Cardiac septum (tissue), 1 donor: Measurements from ENCODE around the gene OOEP. TPM values are rescaled to one million over a fixed set of nuclear protein-coding genes. Genes with fewer than 3 reads are reported as not detected.

ENCODE experiments used
- DNase-seq: peaks from one replicate; pipeline ENCODE4 v3.0.0-alpha.2; 2020; ENCODE audit warnings: low spot score
- intact Hi-C: fragments of 100-400 bp; cut with DNase I; formaldehyde crosslinking; loops from one replicate; pipeline ENCODE4 v1.14.0; 2022
- total RNA-seq: library from RNA; stranded (reverse); fragmentation: NEBNext Ultra II Directional; extraction: Animal tissue kit (Norgen Biotek cat#: 25700); gene quantifications from one replicate; pipeline ENCODE4 v1.2.1, GENCODE V29; 2021
- donor health status: DM: no; HTN: no; CAD: no.

The OOEP gene
- total RNA-seq, 1 donor from 2014 or later, result not detected

DNA sequence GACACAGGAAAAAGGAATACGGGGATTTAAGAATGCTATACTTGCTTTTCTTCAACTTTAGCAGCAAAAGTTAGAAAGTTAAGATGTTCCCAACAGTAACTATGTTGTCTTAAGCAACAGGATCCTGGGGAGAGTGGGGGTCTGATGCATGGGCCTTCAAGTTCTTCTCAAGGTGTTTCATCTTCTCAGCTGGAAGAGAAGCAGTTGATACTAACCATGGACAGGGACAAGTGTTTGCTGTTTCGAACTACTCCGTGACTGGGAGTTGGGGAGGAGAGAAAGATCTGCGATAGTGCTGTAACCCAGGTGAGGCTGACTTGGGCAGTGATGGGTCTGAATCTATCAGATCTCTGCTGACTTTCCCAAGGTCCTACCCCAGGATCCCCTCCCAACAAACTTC is 1.0 kb downstream of the OOEP start:
- intact Hi-C loops, result no loop called here

DNA sequence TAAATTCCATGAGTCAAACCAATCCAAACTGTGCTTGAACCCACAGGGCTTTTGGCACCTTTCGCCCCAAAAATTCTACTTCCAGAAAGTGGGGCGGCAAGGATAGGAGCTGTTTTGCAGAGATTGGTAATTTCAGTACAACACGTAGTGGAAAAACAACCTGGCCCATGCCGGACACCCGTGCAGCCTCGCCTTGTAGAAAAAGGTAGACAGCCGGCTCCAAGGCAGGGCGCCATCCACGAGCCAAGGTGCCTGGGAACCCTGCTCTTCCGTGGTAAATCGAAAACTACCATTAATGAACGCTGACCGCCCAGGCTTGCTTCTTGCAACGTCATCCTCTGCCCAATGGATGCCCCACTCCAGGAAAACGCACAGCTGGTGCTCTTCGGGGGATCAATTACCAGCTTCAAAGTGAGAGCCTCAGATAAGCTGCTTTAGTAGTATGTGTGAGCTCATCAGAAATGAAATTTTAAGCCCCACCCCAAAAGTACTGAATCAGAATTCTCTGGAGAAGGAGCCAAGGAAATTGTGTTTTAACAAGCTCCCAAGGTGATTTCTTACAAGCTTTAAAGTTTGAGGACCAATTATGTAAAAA is 1.8 kb downstream of the OOEP start:
- intact Hi-C loops, result no loop called here
- no peak for DNase-seq

More for the DNA sequence above, 1.0 kb downstream of the OOEP start:
- DNase-seq, result no peak

DNA sequence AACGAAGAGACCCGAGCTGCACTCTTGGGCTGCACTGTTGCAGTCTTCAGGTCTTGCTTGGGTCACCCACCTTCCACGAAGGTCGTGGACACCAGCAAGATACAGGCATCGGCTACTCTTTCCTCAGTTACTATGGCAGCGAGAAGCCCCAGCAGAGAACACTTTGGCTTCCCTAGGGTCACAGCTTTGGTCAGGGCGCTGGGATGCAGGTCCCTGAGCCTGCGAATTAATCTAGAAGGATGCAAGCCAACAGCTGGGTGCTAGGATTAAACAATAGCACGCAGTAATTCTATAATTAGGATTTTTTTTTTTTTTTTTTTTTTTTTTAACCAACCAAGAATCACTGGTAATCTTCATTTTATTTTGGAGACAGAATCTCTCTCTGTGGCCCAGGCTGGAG is 5.1 kb downstream of the OOEP start:
- DNase-seq, result no peak
- intact Hi-C loops, result no loop called here

DNA sequence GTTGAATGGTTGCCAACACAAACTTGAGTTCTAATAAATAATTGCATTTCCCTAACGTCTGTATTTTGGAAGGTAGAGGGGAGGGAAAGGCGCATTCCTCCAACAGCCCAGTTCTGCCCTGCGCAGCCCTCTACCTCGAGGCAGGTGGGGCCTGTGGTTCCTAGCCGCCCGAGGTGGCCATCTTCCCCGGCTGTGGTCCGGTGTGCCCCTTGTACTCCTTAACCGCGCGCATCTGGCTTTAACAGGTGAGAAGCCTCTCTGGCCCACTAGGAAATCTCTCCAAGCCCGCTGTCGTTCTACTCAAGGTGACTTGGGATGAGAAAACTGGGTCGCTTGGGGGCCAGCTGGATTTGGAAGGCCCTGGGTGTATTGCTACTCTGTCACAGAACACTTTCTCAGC is 5.6 kb downstream of the OOEP start:
- no peak for DNase-seq
- intact Hi-C loops, result no loop called here

DNA sequence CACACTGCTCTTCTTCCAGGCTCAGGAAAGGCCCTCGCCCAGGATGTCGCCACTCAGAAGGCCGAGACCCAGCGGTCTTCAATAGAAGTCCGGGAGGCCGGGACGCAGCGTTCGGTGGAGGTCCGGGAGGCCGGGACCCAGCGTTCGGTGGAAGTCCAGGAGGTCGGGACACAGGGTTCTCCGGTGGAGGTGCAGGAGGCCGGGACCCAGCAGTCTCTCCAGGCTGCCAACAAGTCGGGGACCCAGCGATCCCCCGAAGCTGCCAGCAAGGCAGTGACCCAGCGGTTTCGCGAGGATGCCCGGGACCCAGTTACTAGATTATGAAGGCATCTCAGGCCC is 6.2 kb downstream of the OOEP start:
- no peak for DNase-seq
- intact Hi-C loops, result no loop called here

DNA sequence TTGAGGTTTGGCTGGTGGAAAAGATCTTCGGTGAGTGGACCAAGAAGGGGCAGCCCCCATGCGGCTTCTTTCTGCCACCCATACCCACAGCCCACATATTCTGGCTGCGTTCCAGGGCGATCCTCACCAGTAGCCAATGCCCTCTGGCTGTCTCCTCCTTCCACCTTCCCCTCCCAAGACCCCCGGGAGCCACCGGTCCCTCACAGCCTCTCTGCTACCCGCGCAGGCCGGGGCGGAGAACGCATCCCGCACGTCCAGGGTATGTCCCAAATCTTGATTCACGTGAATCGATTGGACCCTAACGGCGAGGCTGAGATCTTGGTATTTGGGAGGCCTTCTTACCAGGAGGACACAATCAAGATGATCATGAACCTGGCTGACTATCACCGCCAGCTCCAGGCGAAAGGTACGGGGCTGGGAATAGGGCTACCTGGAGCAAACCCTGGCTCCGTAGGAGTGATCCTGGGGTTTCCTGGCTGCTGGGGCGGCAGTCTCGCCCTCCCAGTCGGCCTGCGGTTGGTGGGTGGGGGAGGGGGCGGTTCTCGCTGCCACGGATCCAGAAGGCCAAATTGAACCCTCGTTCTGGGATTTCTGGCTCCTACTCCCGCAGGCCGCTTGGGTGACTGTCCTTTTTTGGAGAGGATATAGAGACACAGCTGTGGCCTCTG is 6.7 kb downstream of the OOEP start:
- intact Hi-C loops, result no loop called here
- no peak for DNase-seq

DNA sequence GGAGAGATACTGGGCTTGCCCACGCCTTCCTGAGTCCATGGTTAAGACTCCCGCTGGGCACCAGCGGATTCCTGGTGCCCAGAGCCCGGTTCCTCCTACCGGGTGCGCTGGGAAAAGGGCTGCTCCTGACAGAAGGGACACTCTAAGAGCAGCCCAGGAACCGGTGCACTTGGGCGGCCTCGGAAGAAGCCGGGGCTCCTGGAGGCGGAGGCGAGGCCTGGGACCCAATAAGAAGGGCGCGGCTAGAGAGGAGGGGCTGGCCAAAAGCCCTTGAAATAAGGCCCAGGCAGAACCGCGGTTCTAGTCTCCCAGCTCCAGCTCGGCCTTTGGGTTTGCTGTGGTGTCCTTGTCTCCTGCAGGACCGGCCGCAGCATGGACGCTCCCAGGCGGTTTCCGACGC is 7.3 kb downstream of the OOEP start, which contains the start of gene KHDC3L:
Gene KHDC3L, plus strand, starts transcription at position 301 of the 400 bp plus-strand sequence. Its CDS starts 72 bp downstream, at position 373.
- DNase-seq, result no peak
- intact Hi-C loops, result no loop called here

DNA sequence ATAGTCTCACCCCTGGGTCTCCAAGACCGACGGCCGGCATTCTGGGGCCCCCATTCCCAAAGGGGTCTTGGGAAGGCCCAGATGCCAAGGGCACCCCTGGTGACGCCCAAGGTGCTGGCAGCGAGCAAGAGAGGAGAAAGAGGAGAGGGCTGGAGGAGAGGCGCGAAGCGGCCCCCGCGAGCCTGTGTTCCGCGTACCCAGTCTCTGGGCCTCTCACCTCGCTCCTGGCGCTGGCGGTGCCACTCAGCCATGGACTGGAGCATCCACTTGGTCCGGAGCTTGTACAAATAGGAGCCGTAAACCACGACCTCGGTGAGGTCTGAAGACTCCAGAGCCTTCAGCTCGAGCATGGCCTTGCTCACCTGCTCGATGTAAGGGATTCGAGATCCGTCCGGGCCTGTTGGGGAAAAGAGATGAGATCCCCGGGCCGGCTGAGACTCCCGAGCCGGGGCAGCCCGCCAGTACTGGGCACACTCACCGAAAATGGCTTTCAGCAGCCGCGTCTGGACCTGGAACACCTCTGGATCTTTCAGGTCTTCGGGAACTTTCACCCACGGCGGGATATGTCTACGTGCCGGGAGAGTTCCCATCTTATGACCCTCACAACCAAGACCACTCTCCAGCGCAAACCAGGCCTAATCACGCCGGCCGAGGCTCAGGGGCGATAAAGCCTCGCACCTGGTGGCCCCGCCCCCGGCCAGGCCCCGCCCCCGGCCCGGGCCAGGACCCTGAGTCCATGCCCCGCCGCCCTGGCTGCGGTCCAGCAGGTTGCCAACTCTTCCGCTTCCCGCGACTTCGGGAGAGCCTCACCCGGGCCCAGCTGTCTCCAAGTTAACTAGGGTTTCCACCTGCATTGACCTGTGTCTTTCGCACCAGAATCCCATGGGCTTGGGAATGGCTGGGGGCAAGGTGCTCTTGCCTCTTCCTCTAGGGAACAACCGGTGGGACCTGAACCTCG is 15.8 kb downstream of the OOEP start, which contains the start of gene DPPA5:
Gene DPPA5, minus strand, starts transcription at position 641 of the 958 bp plus-strand sequence. Its CDS starts 51 bp downstream, at position 590.
- no peak for DNase-seq
- intact Hi-C loops, result no loop called here

DNA sequence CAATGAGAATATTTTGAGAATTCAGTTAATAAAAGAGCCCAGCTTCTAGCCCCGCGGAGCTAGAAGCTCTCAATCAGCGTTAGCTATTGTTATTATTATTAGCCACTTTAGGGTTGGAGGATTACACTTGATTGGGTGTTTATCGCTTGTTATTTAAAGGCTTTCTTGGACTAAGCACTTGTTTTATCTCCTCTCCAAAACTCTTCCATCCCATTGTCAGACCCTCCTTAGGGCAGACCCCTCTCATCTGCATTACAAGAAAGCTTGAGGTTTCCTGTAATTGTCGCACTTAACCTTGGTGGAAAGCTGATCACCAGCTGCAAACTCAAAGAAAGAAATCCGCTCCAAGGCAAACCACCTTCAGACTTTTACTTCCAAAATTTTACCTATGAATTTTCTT is 20.4 kb downstream of the OOEP start:
- intact Hi-C loops, result no loop called here
- no peak for DNase-seq

DNA sequence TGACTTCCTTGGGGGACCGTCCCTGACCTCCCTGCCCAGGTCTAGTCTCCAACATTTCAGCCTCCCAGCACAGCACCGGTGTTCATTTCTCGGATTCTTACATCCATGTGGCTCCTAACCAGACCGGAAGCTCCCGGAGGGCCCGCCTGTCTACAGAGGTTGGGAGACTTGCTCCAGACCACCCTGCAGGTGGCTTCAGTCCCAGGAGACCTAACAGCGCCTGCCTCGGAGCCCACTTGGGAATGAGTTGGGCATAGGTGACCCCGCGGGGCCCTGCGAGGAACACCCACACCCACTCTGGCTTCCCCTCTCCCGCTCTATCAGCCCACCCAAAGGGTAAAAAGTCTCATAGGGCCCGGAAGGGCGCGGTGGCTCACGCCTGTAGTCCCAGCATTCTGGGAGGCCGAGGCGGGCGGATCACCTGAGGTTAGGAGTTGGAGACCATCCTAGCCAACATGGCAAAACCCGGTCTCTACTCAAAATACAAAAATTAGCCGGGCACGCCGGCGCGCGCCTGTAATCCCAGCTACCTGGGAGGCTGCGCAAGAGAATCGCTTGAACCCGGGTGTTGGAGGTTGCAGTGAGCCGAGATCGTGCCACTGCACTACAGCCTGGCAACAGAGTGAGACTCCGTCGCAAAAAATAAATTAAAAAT is 21.0 kb downstream of the OOEP start:
- intact Hi-C loops, result no loop called here
- DNase-seq, result no peak

DNA sequence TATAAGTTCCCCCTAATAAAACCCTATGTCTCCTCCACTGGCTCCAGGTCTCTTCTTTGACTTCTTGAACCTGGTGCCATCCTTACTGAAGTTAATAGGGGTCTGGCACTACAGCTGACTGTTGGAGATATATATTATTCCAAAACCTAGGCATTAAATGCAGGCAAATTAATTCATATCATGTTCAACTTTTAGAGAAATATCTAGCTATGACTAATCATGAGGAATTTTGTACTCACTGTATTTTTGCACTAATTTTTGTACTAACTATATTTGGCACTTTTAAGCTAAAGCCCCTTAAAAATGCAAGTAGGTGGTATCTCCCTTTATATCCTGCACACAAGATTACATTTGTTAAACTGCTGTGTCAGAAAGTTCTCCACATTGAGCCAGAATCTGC is 26.5 kb downstream of the OOEP start:
- intact Hi-C loops, result no loop called here
- no peak for DNase-seq

DNA sequence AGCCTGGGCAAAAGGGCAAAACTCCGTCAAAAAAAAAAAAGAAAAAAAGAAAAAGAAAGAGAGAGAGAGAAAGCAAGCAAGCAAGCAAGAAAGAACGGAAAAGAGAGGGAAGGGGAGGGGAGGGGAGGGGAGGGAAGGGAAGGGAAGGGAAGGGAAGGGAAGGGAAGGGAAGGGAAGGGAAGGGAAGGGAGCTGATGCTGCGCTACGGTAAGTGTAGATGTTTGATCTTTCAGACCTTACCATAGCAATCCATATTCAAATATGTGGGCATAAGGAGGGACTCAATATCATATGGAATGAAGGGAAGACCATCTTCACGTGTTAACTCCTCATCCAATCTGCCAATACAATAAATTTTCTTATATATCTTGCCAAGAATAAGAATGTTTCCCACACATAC is 27.5 kb downstream of the OOEP start:
- no peak for DNase-seq
- intact Hi-C loops, result no loop called here

DNA sequence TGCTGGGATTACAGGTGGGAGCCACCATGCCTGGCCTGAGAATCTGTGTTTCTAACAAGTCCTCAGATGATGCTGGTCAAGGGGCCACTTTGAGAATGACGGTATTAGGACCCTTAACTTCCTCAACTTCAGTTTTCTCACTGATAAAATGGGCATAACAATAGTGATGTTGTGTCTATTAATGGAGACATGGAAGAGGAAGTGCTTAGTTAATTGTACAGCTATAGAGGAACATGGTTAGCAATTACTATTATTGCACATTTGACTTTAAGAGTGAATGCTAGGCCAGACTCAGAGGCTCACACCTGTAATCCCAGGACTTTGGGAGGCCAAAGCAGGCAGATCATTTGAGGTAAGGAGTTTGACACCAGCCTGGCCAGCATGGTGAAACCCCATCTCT is 28.4 kb downstream of the OOEP start:
- intact Hi-C loops, result no loop called here

DNA sequence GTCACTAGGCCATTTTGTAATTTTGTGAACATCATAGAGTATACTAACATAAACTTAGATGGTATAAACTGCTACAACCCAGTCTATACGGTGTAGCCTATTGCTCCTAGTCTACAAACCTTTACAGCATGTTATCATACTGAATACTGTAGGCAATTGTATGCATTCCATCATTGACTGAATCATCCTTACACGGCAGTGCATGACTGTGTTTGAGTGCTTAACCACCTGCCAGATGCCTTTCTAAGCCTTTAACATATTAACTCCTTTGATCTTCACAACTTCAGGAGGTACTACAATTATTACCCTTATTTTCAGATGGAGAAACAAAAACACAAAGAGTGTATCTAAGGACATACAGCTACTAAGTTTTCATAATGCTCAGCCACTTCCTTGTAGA is 29.6 kb downstream of the OOEP start:
- DNase-seq, result no peak
- intact Hi-C loops, result no loop called here

More for the DNA sequence above, 28.4 kb downstream of the OOEP start:
- DNase-seq, result no peak

DNA sequence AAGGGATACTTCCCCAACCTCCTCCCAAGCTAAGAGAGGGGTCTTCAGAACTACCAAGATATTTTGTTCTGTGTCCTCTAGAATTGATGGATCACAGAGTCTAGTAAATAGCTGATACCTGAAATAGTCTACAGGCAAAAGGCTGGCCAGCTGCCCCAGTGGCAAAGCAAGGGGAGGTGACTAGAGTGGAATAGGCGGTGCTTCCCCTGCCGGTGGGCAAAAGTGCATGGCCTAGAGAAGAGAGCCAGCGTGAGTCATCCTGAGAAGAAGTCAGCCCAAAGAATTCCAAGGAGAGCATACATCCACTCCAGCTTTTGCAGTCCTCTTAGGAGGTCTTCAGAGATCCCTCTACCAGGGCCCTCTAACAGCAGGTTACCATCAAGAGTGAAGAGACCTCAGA is 30.4 kb downstream of the OOEP start:
- intact Hi-C loops, result no loop called here

DNA sequence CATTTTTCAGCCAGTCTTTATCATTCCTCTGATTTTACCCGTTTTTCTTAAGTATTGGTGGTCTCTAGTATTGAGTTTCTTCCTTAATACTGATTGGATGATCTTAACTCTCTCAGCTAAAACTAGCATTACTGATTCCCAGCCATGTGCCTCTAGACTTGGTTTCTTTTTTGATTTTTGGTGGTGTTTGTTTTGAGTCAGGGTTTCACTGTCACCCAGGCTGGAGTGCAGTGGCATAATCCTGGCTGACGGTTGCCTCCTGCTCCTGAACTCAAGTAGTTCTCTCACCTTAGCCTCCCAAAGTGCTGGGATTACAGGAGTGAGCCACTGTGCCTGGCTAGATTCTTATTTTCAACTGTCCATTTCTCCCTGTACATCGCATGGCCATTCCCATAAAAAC is 40.5 kb downstream of the OOEP start:
- DNase-seq, result no peak

More for the DNA sequence above, 30.4 kb downstream of the OOEP start:
- DNase-seq, result no peak

DNA sequence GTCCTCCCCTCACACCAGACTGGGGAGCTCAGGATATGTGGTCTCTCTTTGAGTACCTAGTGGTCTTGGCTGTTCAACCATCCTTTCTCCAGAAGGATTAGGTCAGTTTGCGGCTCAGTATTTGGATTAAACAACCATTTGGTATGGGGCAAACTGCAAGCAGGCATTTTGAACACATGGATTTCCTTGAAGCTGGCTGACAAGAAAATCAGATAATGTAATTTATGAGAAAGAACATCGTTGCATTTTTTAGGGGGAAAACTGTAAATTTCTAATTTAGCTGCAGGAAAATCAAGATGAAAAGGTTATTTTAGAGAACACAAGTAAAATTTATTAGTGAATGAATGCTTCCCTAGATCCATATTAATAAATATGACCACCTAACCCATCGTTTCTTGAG is 40.9 kb downstream of the OOEP start:
- intact Hi-C loops, result loop anchor here (10.0 kb wide), 1 partner anchor 914 kb away; no protein-coding TSS in a partner anchor
- DNase-seq, result no peak

More for the DNA sequence above, 40.5 kb downstream of the OOEP start:
- intact Hi-C loops, result loop anchor here (10.0 kb wide), 1 partner anchor 914 kb away; no protein-coding TSS in a partner anchor

DNA sequence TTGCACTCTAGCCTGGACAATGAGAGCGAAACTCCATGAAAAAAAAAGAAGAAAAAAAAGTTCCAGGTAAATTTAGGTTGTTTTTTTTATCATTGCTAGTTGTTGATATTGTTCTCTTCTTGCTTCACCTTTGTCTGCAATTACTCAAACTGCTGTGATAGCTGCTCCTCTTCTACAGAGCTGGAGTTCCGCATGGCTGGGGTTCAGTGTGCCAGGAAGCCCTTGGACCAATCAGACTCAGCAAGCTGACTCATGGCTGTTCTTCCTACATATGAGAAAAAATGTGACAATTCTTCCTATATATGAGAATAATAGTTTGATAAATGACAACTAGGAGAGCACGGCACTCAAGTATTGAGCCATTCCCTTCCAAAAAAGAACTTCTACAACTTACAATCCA is 44.0 kb downstream of the OOEP start:
- intact Hi-C loops, result loop anchor here (2.0 to 10.0 kb wide), 2 partner anchors 41 to 911 kb away; no protein-coding TSS in a partner anchor
- DNase-seq, result no peak

DNA sequence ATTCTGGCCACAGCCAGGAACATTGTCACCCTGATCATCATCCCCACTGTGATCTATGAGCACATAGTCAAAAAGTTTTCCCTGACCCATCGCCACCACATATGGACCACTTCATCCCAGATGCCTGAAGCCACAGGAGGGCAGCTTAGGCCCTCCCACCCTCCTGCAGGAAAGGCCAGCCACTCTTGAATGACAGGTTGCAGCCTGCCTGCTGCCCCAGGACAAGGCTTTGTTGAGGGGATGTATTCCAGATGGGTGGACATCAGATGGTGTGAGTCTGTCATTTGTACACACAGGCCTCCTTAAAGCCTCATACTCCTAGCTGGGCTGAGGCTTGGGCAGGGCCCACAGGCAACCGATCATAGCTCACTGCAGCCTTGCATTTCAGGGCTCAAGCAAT is 46.4 kb downstream of the OOEP start:
- no peak for DNase-seq
- intact Hi-C loops, result loop anchor here (10.0 kb wide), 1 partner anchor 909 kb away; no protein-coding TSS in a partner anchor
